Endothelial cell of hepatic sinusoid (primary cell): ENCODE data around the gene NAA25.
"Not testable (repeated sequence)": the region's sequence is repeated elsewhere in the genome, so short reads cannot be mapped to it uniquely, and the experiment has no call there.

ENCODE experiments used
- in situ Hi-C: cut with HindIII; loops from 2 replicates; pipeline ENCODE4 v1.10.0; 2017; ENCODE audit warnings: low sequenced_read_pairs

NAA25 gene

GRCh38 chr12:112063273-112063672, 45.3 kb downstream of the NAA25 start:
- in situ Hi-C loops, result no loop called here

- in situ Hi-C loops, result no loop called here
Measured at GRCh38 chr12:112061137-112061536, 47.4 kb downstream of the NAA25 start.

DNA sequence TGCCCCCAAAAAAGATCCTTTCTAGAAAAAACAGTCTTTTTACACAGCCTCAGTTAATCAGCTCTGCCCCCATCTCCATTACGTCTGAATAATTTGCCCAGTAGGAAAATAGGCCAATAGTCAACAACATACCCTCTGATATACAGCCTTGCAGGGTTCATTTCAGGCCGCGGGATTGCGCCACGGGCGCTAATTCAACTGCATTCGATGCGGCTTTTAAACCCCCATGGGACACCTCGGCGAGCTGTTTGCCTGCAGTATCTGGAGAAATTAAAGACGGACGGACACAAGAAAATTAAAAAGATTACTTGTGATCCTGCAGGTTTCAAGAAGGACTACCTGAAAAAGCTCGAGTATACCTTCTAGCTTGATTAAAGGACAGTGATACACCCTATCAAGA, 59.2 kb downstream of the NAA25 start:
- in situ Hi-C loops, result no loop called here

GRCh38 chr12:112046003-112046402, 62.6 kb downstream of the NAA25 start:
- in situ Hi-C loops, result no loop called here

DNA sequence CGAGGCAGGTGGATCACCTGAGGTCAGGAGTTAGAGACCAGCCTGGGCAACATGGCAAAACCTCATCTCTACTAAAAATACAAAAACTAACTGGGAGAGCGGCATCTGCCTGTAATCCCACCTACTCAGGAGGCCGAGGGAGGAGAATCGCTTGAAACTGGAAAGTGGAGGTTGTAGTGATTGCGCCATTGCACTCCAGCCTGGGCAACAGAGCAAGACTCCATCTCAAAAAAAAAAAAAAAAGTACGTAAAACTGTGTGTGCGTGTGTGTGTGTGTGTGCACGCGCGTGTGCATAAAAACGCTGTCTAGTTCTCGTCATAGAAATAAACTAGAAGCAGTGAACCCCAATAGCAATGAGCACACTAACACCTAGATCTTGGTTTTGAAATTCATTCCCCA, 72.0 kb downstream of the NAA25 start:
- in situ Hi-C loops, result not testable (repeated sequence)

- in situ Hi-C loops, result no loop called here
Measured at GRCh38 chr12:112035219-112035785, 73.3 kb downstream of the NAA25 start.

DNA sequence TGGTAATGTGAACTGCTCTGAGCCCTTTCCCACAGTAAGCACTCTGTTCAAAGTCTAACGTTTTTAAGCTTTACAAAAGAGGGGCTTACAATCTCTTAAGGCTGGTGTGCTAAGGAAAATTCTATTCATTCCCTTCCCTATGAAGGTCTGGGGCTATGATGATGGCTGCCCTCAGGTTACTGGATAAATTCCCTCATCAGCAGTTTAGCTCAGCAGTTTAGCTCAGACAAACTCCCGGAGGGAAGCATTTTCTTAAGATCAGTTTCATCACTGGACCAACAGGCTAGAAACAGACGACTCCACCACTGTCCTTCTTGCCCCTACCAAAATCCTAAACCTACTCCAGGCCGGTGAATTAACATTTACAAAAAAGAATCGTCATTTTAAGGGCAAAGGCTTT, 76.3 kb downstream of the NAA25 start:
- in situ Hi-C loops, result no loop called here

- in situ Hi-C loops, result no loop called here
Measured at GRCh38 chr12:112031472-112031871, 77.1 kb downstream of the NAA25 start.

GRCh38 chr12:112029301-112029700, 79.3 kb downstream of the NAA25 start:
- in situ Hi-C loops, result no loop called here

- in situ Hi-C loops, result no loop called here
Measured at GRCh38 chr12:112025808-112026375, 82.7 kb downstream of the NAA25 start.

DNA sequence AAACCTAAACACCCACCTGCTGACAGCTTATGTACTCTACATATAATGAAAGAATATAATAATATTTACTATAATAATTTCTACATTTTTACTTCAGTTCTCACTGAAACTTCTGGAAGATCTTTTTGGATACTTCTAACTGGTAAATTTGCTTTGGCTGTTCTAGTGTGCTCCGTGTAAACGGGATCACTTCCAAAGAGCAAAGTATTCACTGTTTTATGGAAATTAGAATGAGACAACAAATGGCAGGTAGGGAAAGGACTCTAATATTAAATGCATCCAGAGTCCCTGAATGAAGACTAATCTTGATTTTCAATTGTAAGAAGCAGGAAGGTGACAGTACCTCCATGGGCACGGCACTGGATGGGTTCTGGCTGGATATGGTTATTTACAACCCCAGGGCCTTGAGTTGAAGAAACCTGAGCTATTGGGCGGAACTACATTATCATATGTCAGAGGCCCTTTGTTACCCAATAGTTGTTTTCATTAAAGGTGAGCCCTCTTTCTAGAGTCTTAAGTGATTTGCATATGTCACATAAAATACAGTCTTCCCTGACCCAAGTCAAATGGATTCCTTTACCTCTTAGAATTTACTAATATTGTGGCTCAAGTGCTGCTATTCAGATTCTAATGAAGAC, 84.7 kb downstream of the NAA25 start:
- in situ Hi-C loops, result no loop called here

- in situ Hi-C loops, result no loop called here
Measured at GRCh38 chr12:112022241-112023016, 86.2 kb downstream of the NAA25 start.

GRCh38 chr12:112020947-112021457, 87.6 kb downstream of the NAA25 start:
- in situ Hi-C loops, result no loop called here

DNA sequence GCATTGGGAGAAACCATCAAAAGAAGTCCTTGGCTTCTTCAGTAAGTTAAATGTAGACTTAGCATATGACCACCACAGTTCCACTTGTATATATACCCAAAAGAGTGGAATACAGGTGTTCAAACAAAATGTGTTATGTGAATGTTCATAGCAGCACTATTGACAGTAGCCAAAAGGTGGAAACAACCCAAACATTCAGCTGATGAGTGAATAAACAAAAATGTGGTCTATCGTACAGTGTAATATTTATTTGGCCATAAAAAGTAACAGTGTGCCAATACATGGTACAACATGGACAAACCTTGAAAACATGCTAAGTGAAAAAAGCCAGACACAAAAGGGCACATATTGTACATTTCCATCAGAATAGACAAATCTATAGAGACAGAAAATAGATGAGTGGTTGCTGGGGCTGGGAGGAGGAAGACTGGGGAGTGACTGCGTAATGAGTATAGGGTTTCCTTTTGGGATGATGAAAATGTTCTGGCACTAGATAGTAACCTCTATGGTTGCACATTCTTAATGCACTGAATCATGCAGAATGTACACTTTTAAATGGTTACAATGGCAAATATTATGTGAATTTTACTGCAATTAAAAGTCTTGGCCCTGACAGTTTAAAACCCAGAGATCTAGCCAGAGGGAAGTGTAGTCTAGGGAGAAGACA, 89.9 kb downstream of the NAA25 start:
- in situ Hi-C loops, result no loop called here

GRCh38 chr12:112017041-112017440, 91.5 kb downstream of the NAA25 start:
- in situ Hi-C loops, result no loop called here

DNA sequence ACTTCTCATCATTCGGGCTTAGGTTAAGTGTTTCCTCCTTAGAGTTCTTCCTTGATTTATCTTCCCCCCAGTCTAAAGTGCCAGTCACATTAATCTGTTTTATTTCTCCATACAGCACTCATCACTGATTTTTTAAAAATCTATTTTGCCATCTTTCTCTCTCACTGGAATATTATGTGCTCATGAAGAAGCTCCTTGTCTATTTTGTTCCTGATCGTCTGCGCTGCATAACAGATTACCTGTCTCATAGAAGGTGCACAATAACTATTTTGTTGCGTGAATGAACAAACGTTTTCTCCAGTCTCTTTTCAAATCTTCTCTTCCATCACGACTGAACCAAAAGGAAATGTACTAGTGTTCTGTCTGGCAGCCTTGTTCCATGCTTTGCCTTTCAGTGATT, 92.6 kb downstream of the NAA25 start:
- in situ Hi-C loops, result no loop called here

- in situ Hi-C loops, result loop anchor here (5.0 kb wide), 1 partner anchor 63 kb away; no protein-coding TSS in a partner anchor
Measured at GRCh38 chr12:112013601-112014402, 94.8 kb downstream of the NAA25 start.

DNA sequence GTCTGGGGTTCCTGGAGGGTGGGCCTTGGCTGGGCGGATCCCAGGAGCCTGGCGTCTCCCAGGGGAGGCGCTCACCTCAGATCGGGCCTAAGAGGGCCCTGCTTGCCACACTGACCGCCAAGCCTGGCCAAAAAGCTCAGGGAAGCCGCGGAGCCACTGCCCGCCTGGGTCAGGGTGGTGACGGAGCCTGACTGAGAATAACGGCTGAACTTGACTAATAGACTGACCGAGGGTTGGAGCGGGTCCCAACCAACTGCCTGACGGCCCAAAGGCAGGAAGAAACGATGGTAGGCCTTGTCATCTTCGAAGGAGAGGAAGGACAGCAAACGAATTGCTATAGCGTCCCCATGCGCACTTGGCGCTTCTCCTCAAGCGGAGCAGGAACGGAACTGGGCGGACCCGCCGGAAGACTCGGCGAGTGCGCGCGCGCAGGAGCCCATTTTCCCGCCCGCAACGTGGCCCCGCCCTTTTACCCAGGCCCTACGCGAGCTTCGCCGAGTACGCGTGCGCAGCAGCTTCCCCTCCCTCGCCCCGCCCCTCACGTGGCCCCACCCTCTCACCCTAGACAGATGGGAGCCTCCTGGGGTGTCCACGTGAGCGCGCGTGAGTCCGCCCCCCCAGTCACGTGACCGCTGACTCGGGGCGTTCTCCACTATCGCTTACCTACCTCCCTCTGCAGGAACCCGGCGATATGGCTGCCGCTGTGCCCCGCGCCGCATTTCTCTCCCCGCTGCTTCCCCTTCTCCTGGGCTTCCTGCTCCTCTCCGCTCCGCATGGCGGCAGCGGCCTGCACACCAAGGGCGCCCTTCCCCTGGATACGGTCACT, 95.6 kb downstream of the NAA25 start, which contains the start of the genes ERP29 and TMEM116:
TSS of gene ERP29 (plus strand) at position 652 of the 826 bp plus-strand sequence. CDS start at position 692, 40 bp downstream.
TSS of gene TMEM116 (minus strand) at position 391 of the 826 bp plus-strand sequence. CDS start 7,895 bp downstream, outside the sequence.
- in situ Hi-C loops, result loop anchor here (5.0 kb wide), 1 partner anchor 64 kb away; no protein-coding TSS in a partner anchor

GRCh38 chr12:112011685-112012084, 96.9 kb downstream of the NAA25 start:
- in situ Hi-C loops, result loop anchor here (5.0 kb wide), 1 partner anchor 66 kb away; no protein-coding TSS in a partner anchor
